GM19351 (cell line): ENCODE results near the gene RFPL3.
"Not testable (repeated sequence)": the region's sequence is repeated elsewhere in the genome, so short reads cannot be mapped to it uniquely, and the experiment has no call there.

Experiments
- ATAC-seq: cut with Tn5 transposase; IDR thresholded peaks from one replicate; pipeline ENCODE4 v1.9.1; 2021; ENCODE audit warnings: mild to moderate bottlenecking, moderate library complexity; ENCODE audit not compliant: unreplicated experiment

The RFPL3 gene

DNA sequence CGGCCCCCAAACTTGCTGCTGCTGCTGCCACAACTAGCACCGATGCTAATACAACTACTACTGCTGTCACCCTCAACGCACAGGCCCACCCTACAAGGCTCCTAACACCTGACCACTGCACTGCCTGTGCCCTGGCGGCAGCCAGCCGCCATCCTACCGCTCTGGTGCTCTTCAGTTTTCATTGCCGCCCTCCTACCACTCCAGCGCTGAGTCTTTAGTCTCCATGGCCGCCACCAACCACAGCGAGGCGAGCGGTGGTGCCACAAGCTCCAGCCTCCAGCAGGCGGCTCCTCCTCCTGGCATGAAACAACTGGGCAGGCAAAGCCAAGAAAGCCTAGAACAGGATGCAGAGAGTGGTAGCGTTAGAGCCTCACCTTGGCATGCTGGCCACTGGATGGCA lies 5.0 kb upstream of the RFPL3 start:
- ATAC-seq: no peak

DNA sequence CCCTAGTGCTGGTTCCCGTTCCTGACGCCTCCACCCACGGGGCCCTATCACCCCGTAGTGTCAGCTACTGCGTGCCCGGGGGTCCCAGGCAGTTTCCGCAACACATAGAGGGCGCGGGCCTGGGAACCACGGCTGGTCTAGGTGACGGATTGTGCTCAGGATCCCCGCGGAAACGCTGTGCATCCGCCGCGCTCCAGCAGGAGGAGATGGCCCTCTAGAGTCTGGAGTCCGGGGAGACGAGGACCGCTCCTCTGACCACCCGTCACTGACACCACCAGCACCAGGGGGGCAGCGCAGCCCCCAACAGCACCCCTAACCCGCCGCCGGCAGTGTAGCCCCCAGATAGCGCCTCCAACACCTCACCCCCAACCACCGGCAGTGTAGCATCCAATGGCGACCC lies 4.4 kb upstream of the RFPL3 start:
- no peak for ATAC-seq

DNA sequence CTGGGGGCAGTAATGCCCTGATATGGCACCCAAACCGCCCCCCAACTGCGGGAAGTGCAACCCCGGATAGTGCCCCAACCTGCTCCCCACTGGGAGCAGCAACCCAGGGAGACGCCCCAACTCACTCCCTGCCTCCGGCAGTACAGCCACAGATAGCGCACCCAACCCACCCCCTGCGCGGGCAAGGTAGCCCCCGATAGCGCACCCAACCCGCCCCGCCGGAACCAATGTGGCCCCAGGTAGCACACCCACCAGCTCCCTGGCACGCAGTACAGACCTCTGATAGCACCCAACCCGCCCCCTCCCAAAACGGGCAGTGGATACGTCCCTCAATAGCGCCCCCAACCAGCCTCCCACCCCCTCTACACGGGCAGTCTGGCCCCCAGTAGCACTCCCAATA lies 3.8 kb upstream of the RFPL3 start:
- no peak for ATAC-seq

- ATAC-seq: no peak
These were observed 3.0 kb upstream of the RFPL3 start for GRCh38 chr22:32354360-32355351.

DNA sequence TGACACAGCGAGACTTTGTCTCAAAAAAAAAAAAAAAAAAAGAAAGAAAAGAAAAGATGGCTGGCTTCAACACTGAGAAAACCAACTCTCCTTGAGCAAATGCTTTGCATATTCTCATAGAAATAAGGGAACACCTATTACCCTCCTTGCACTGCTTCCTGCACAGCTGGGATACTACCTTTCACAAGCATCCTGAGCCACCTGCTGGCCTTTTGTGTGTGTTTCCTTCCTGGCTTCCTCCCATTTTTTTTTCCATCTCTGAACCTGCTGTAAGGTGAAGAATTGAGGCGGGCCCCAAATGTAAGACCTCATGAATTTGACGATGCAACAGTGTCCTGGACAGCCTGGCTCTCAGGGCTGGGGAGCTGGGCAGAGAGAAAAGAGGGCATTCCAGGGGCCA lies 1.9 kb upstream of the RFPL3 start:
- ATAC-seq: no peak

DNA sequence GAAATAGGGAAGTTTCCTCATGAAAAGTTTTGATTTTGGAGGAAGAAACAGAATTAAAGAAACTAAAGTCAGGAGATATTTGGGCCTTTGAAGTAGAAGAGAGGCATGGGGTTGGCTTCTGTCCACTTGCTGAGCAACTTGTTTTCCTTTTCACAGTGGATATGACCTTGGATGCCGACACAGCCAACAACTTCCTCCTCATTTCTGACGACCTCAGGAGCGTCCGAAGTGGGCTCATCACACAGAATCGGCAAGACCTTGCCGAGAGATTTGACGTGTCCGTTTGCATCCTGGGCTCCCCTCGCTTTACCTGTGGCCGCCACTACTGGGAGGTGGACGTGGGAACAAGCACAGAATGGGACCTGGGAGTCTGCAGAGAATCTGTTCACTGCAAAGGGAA lies 2.4 kb downstream of the RFPL3 start:
- ATAC-seq: not testable (repeated sequence)

DNA sequence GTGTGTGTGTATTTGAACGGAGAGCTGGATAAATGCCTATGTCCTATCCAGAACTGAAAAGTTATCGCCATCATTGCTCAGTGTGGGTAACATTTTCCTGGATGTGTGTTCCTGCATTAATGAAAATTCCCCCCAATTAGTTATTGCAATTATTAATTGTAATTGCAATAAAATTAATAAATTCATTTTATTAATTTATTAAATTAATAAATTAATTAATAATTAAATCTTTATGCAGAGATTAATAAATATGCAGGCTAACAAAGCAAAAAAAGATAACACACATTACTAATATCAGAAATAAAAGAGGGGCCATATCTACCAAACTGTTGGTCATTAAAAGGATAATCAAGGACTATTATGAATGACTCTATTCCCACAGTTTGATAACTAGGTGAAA lies 3.6 kb downstream of the RFPL3 start:
- no peak for ATAC-seq

- ATAC-seq: no peak
These were observed 6.5 kb downstream of the RFPL3 start for GRCh38 chr22:32364210-32364609.

- no peak for ATAC-seq
These were observed 18.2 kb downstream of the RFPL3 start for GRCh38 chr22:32375678-32376450.

DNA sequence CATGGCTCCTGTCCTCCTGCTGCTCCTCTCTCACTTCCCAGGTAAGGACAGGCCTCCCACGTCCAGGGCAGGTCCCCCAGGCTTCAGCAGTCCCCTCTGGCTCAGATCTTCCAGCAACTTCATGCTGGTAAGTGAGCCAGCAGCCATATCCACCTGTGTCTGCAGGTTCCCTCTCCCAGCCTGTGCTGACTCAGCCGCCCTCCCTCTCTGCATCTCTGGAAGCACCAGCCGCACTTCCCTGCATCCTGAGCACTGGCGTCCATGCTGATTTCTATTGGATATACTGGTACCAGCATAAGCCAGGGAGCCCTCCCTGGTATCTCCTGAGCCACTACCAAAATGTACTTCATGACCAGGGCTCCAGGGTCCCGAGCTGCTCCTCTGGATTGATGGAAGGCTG lies 19.0 kb downstream of the RFPL3 start:
- no peak for ATAC-seq

DNA sequence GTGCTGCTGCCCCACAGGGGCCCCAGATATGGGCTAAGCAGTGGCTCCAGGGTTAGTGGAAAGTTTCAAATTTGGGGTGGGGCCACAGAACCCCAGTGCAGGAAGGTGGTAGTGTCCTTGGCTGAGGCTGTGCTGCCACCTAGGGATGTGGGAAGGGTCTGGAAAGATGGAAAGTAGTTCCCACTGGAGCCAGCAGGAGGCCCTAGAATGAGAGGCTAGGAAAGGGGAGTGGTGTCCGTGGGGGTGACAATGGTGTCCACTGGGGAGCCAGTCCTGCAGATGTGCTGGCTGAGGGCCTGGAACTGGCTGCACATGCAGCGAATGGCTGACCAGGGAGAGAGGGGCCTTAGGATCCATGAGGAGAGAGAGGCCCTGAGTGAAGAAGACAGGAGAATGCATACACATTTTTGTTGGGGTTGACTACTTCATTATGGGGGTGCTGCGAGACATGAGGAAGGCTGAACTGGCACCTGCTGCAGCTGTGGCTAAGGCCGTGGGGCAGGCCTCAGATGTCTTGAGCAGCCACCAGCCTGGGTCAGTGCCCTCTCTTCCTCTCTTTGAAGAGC lies 21.1 kb downstream of the RFPL3 start:
- no peak for ATAC-seq

GRCh38 chr22:32380991-32381390 lies 23.3 kb downstream of the RFPL3 start:
- ATAC-seq: no peak

GRCh38 chr22:32385681-32386080 lies 28.0 kb downstream of the RFPL3 start:
- ATAC-seq: no peak

DNA sequence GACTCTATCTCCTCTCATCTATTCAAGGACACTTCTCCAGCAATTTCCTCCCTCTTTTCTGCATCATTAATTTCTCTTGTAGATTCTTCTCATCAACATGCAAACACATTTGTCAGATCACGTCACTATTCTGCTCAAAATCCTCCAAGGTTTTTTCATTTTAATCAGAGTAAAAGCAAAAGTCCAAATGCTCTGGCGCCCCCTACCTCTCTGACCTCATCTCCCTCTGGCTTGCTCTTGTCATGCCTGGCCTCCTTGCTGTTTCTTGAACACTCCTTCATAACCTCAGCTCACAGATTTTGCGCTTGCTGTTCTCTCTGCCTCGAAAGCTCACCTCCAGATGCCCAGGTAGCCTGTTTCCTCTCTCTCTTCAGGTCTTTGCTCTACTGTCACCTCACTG lies 32.0 kb downstream of the RFPL3 start:
- ATAC-seq: no peak

DNA sequence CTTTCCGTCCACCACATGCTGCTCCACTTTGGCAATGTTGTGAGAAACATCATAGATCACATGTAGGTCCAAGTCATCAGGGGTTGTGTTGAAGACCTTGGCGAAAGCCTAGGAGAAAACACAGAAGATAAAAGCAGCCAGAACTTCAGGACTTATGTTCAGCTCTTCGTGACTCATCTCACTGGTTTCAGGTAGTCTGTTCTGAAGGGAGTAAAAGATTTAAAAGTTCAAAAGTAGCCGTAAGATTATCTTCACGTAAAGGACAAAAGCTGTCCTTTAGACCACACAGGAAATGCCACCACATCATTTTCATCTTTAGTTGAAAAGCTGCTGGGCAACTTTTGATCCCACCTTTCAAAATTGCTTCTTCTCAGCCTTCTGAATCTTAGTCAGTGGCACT lies 37.4 kb downstream of the RFPL3 start:
- ATAC-seq: no peak

DNA sequence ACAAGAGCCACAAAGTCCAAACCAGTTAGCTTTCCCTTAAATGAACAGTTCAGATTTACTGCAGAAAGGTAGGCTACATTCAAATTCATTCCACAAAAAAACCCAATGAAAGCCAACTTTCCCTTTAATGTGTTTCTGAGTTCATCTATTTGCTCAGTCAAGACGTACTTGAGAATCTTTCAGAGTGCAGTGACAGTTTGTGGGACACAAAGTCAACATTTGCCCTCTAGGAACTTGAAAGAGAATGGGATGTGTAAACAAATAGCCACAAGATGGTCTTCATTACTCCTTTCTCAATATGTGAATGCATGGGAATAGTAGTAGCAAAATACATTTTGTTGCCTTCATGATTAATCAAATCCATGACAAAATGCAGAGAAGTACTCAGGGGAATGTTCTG lies 38.6 kb downstream of the RFPL3 start:
- no peak for ATAC-seq

DNA sequence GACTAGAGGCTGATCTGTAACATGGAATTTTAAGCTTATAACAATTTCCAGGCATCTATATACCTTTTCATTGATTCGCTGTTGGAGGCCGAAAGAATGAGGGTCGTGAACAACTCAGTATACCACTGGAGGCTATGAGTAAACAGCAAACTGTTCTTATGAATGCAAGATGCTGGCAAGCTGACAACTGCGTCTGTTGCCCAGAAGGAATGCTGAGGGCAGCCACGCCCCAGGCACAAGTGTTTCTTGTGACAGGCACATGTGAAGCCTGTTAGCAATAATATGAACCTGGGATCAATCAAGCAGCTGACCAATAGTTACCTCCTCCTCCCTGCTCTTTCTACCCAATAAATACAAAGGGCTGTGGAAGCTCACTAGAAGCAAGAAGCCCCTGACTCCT lies 39.1 kb downstream of the RFPL3 start:
- no peak for ATAC-seq

- no peak for ATAC-seq
These were observed 43.8 kb downstream of the RFPL3 start for GRCh38 chr22:32401486-32401885.

GRCh38 chr22:32404021-32404420 lies 46.4 kb downstream of the RFPL3 start:
- ATAC-seq: no peak

DNA sequence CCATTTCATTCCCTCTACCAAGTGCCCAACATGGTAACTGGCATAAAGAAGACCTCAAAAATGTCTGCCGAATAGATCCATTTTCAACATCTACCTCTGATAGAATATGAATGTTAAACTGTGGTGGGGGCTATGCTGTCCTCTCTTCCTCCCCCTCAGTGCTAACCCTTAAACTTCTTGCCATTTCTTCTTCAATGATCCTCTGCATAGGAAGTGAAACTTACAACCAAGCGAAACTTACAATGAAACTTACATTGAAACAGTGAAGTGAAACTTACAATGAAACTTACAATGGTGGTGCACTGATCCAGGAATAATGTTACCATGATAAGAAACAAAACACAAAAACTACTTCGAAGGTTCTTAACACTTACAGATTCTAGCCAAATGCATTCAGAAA lies 49.6 kb downstream of the RFPL3 start:
- ATAC-seq: peak; percentile 62

DNA sequence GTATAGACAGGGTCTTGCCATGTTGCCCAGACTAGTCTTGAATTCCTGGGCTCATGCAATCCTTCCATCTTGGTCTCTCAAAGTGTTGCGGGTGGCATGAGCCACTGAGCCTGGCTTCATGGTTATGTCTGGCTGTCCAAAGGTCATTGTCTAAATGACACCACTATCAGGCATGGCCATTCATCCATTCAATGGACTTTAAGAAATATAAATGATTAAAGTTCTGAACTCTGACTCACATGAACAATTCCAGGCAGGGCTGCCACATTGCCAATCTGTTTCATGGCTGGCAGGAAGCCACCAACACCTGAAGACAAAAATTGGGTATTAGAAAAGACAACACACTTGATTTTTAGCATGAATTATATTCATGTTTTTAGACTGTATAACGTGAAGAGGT lies 50.3 kb downstream of the RFPL3 start:
- no peak for ATAC-seq

DNA sequence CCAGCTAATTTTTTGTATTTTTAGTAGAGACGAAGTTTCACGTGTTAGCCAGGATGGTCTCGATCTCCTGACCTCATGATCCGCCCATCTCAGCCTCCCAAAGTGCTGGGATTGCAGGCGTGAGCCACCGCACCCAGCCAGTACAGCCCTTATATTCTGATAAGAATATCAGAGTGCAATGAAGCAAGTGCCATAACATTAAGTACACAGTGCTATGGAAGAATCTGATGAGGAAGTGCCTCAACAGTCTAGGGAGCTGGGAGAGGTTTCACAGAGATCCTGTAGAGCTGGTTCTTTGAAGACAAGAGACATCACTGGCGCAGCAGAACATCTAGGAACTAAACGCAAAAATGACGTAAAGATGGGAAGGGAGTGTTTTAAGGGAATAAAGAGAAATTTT lies 52.3 kb downstream of the RFPL3 start:
- no peak for ATAC-seq
